SJCRH30 (cell line): ENCODE results near the gene AFF1. TPM values are rescaled to one million over a fixed set of nuclear protein-coding genes. Genes with fewer than 3 reads are reported as not detected.

Source experiments
- DNase-seq, 2 experiments: peaks; one replicate each; pipeline ENCODE4 v3.0.0-alpha.2; 2015 to 2020
- H3K27ac ChIP-seq: fragments of 250-450 bp; sonication (Bioruptor Pico); 2 replicates; pipeline ENCODE4 v1.5.1; 2020; ENCODE audit warnings: mild to moderate bottlenecking, moderate library complexity
- H3K27me3 ChIP-seq: fragments of 250-450 bp; sonication (Bioruptor Pico); 2 replicates; pipeline ENCODE4 v1.5.1; 2020; ENCODE audit warnings: mild to moderate bottlenecking, moderate library complexity
- H3K36me3 ChIP-seq: fragments of 250-450 bp; sonication (Bioruptor Pico); 2 replicates; pipeline ENCODE4 v1.5.1; 2020; ENCODE audit warnings: mild to moderate bottlenecking, moderate library complexity
- H3K4me1 ChIP-seq: fragments of 250-450 bp; sonication (Bioruptor Pico); 2 replicates; pipeline ENCODE4 v1.5.1; 2020; ENCODE audit warnings: mild to moderate bottlenecking, moderate library complexity
- H3K4me3 ChIP-seq: fragments of 250-450 bp; sonication (Bioruptor Pico); 2 replicates; pipeline ENCODE4 v1.5.1; 2020; ENCODE audit warnings: mild to moderate bottlenecking, moderate library complexity
- H3K9me3 ChIP-seq: fragments of 250-450 bp; sonication (Bioruptor Pico); replicated peaks from 2 replicates; pipeline ENCODE4 v1.5.1; 2020; ENCODE audit warnings: mild to moderate bottlenecking, moderate library complexity
- total RNA-seq: library from RNA; depleted of rRNA; stranded (reverse); fragments of >200 nt; shearing (Covaris generic); gene quantifications from 2 replicates; pipeline ENCODE4 v1.2.3, GENCODE V29; 2014

The AFF1 gene
- total RNA-seq, 1 experiment from 2014 or later: 16.1 TPM

- Histone ChIP-seq H3K27ac (no peak overlapping the region), H3K36me3 (no peaks in the 10 kb centered on the region), H3K9me3 (no peaks in the 10 kb centered on the region; the same call in 1 of the 2 replicates), H3K4me1 (peaks cover 5% of the 10 kb centered on the region), H3K27me3 (no peaks in the 10 kb centered on the region), H3K4me3 (no peak overlapping the region)
- DNase-seq: no peak
These were observed 83.0 kb downstream of the AFF1 start for GRCh38 chr4:87017580-87018342.

- H3K4me1 ChIP-seq: peaks cover 5% of the 10 kb centered on the region
These were observed 83.9 kb downstream of the AFF1 start for GRCh38 chr4:87018753-87019152.

DNA sequence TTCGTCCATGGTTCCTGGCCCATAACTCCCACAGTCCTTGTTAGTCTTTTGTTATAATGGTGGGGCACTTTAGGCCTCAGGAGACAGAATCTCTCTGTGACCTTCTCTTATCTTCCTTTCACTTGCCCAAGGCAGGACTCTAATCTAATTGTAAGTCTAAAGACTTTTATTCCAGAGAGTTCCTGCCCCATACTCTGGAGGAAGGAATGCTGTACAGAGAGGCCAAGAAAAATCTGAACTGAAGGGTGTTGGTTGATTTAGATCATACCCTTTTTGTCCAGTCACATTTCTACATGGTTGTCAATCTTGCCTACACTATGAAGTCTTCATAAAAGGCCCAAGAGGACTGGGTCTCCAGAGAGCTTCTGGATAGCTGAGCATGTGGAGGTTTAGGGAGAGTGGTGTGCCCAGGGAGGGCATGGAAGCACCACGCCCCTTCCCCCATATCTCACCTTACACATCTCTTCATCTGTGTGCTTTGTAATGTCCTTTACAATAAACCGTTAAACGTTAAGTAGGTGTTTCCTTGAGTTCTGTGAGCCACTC, 84.5 kb downstream of the AFF1 start:
- Histone ChIP-seq H3K4me3 (no peak overlapping the region), H3K9me3 (no peaks in the 10 kb centered on the region; the same call in 1 of the 2 replicates), H3K27me3 (no peaks in the 10 kb centered on the region), H3K27ac (no peak overlapping the region), H3K36me3 (no peaks in the 10 kb centered on the region), H3K4me1 (peaks cover 2% of the 10 kb centered on the region)
- no peak for DNase-seq

More at GRCh38 chr4:87018753-87019152, 83.9 kb downstream of the AFF1 start:
- H3K36me3 ChIP-seq: no peaks in the 10 kb centered on the region
- H3K27ac ChIP-seq: no peak overlapping the region
- H3K9me3 ChIP-seq: no peaks in the 10 kb centered on the region; the same call in 1 of the 2 replicates
- DNase-seq: no peak
- no peaks in the 10 kb centered on the region for H3K27me3 ChIP-seq
- no peak overlapping the region for H3K4me3 ChIP-seq

GRCh38 chr4:87019898-87020297, 85.1 kb downstream of the AFF1 start:
- no peak for DNase-seq
- no peaks in the 10 kb centered on the region; the same call in 1 of the 2 replicates for H3K4me1 ChIP-seq
- H3K4me3 ChIP-seq: no peak overlapping the region
- H3K9me3 ChIP-seq: no peaks in the 10 kb centered on the region; the same call in 1 of the 2 replicates
- no peaks in the 10 kb centered on the region for H3K27me3 ChIP-seq
- no peak overlapping the region for H3K27ac ChIP-seq
- H3K36me3 ChIP-seq: no peaks in the 10 kb centered on the region

DNA sequence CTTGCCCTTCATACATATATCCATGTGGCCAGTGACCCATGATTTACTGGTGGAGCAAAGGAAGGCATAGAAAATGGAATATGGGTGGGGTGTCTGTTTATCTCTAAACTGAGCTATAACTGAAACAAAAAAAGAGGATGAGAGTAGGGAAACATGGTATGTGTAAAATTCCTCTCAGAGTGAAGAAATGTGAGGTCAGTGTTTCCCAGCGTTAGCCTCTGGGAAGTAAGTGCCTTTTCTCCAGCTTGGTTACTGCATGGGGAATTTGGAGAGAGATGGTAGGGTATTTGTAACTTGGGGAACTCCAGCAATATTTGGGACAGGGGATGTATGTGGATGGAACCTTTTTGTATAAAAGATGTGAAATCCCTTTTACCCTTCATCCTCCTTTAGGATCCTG, 89.4 kb downstream of the AFF1 start:
- Histone ChIP-seq H3K36me3 (no peaks in the 10 kb centered on the region), H3K27ac (no peak overlapping the region), H3K4me3 (no peak overlapping the region), H3K9me3 (no peaks in the 10 kb centered on the region; the same call in 1 of the 2 replicates), H3K4me1 (no peaks in the 10 kb centered on the region; the same call in 1 of the 2 replicates), H3K27me3 (no peaks in the 10 kb centered on the region)
- no peak for DNase-seq

DNA sequence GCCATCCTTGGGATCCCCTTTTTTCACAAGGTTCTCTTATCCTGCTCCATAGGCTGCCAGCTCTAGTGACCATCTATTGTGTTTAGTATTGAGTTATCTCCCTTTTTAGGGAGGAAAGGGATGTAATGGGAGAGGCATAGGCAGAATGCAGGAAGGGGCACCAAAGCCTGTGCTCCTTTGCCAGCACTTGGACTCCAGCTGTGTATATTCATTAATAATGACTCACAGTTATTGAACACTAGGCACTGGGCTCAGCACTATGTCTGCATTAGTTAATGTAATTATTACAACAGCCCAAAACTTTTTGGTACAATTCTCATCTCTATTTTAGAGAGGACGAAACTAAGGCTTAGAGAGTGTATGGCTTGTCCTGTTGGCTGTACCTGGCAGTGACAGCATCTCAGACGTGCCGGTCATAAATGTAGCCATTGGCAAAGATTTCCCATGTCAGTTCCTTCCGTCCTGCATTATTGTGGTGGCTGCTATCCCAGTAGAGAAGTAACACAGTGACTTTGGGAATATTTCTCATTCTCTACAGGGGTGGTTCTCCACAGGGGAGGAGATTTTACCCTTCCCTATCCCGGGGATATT, 90.3 kb downstream of the AFF1 start:
- DNase-seq: no peak
- no peak overlapping the region for H3K27ac ChIP-seq
- H3K4me3 ChIP-seq: no peak overlapping the region
- H3K9me3 ChIP-seq: no peaks in the 10 kb centered on the region; the same call in 1 of the 2 replicates
- no peaks in the 10 kb centered on the region for H3K27me3 ChIP-seq
- H3K4me1 ChIP-seq: no peaks in the 10 kb centered on the region; the same call in none of the 2 replicates
- H3K36me3 ChIP-seq: no peaks in the 10 kb centered on the region

GRCh38 chr4:87025614-87026041, 90.8 kb downstream of the AFF1 start:
- Histone ChIP-seq H3K36me3 (no peaks in the 10 kb centered on the region), H3K4me3 (no peak overlapping the region), H3K27ac (no peak overlapping the region), H3K27me3 (no peaks in the 10 kb centered on the region), H3K9me3 (no peaks in the 10 kb centered on the region; the same call in 1 of the 2 replicates), H3K4me1 (peaks cover 5% of the 10 kb centered on the region)
- no peak for DNase-seq

- no peak for DNase-seq
- Histone ChIP-seq H3K27ac (no peak overlapping the region), H3K27me3 (no peaks in the 10 kb centered on the region), H3K4me3 (no peak overlapping the region), H3K9me3 (no peaks in the 10 kb centered on the region), H3K4me1 (peaks cover 18% of the 10 kb centered on the region), H3K36me3 (no peaks in the 10 kb centered on the region)
These were observed 92.1 kb downstream of the AFF1 start for GRCh38 chr4:87026800-87027495.

- Histone ChIP-seq H3K36me3 (no peaks in the 10 kb centered on the region), H3K4me3 (no peak overlapping the region), H3K9me3 (no peaks in the 10 kb centered on the region), H3K27ac (no peak overlapping the region), H3K4me1 (peaks cover 31% of the 10 kb centered on the region), H3K27me3 (no peaks in the 10 kb centered on the region)
- DNase-seq: no peak
These were observed 94.5 kb downstream of the AFF1 start for GRCh38 chr4:87029356-87029755.

DNA sequence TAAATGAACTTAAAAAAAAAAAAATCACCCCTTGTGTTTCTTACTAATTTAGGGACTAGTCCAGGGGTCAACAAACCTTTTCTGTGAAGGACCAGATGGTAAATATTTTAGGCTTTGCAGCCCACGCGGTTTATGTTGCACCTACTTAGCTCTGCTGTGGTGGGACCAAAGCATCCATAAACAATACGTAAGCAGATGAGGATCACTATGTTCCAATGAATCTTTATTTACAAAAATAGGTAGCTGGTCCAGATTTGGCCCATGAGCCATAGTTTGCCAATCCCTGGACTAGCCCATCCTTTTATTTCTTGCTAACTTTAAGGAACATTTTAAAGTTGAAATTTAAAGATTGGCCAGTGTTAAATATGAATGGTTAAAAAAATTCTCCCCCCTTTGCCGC, 95.3 kb downstream of the AFF1 start:
- no peaks in the 10 kb centered on the region for H3K36me3 ChIP-seq
- H3K4me1 ChIP-seq: peaks cover 31% of the 10 kb centered on the region
- no peak overlapping the region for H3K4me3 ChIP-seq
- H3K9me3 ChIP-seq: no peaks in the 10 kb centered on the region
- no peak overlapping the region for H3K27ac ChIP-seq
- no peak for DNase-seq
- H3K27me3 ChIP-seq: no peaks in the 10 kb centered on the region

DNA sequence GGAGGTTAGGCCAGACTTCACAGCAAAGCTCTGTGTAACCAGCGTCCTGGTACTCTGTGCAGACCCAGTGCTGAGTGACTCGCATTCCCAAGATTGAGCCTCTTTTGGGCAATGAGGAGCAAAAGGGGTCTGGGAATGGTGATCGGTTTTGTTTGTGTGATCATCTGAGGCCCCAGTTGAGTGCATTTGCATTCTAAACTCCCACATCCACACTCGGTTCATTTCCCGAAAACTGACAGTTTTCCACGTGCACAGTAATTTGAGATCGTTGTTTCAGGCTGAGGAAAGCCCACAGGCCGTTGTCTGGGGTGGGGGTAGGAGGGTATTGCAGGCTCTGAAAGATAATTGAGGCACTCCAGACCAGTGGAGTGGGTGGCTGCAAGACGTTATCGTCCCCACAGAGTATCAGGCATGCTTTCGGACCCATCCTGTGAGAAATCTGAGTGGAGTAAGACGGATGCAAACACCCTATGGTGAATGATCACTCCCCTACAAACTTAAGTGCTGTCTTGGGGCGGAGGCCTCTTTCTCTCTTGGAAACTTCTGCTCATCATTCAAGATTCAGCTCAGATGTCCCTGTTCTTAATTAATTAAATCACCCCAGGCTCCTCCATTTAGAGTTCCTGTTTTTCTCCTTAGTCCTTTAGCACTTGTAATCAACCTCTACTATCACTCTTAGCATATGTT, 96.1 kb downstream of the AFF1 start:
- Histone ChIP-seq H3K4me3 (peak overlapping the region; percentile 22), H3K27ac (no peak overlapping the region), H3K4me1 (peaks cover 31% of the 10 kb centered on the region), H3K9me3 (no peaks in the 10 kb centered on the region), H3K36me3 (no peaks in the 10 kb centered on the region), H3K27me3 (no peaks in the 10 kb centered on the region)
- DNase-seq: peak in 1 of 2 experiments; percentile 45

DNA sequence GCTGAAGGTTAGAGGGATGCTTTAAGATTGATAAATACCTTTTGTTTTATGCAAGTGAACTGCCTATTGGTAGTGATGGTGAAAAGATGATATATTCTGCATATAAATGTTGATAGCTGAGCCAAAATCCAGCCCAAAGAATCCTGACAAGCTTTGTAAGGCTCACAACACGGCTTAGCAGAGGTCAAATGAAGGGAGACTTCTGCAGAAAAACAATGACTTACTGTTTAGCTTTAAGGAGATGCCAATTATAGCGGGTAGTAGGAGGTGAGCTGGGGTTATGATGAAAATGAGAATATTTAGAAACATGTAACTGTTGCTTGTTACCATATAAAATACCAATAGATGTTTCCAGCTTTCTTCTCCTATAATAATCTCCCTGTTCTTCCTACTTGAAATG, 97.1 kb downstream of the AFF1 start:
- no peaks in the 10 kb centered on the region for H3K27me3 ChIP-seq
- no peaks in the 10 kb centered on the region for H3K9me3 ChIP-seq
- peaks cover 32% of the 10 kb centered on the region for H3K4me1 ChIP-seq
- peak in 1 of 2 experiments; percentile 64 for DNase-seq
- no peak overlapping the region for H3K4me3 ChIP-seq
- H3K27ac ChIP-seq: no peak overlapping the region
- H3K36me3 ChIP-seq: no peaks in the 10 kb centered on the region

GRCh38 chr4:87032884-87033533, 98.2 kb downstream of the AFF1 start:
- Histone ChIP-seq H3K27ac (no peak overlapping the region), H3K27me3 (no peaks in the 10 kb centered on the region), H3K4me1 (peaks cover 42% of the 10 kb centered on the region), H3K9me3 (no peaks in the 10 kb centered on the region), H3K36me3 (no peaks in the 10 kb centered on the region), H3K4me3 (no peak overlapping the region)
- peak in 1 of 2 experiments; percentile 49 for DNase-seq

DNA sequence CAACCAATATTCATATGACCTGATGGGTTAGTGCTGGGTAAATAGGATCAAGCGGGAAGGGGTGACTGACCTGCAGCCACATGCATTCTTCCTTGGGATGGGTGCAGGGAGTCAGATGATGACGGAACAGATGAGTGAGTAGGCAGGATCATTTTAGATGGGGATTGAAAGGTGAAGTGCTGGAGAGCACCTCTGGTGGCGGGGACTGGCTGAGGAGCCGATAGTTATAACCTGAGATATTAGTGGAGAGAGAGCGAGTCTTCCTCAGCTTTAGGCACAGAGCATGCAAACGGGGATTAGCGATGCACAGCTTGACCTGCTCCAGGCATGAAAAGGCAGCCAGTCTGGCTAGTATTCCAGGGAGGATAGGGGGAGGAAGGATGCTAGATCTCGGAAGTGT, 99.1 kb downstream of the AFF1 start:
- no peak overlapping the region for H3K4me3 ChIP-seq
- peaks cover 46% of the 10 kb centered on the region for H3K4me1 ChIP-seq
- DNase-seq: no peak
- no peaks in the 10 kb centered on the region for H3K9me3 ChIP-seq
- H3K27me3 ChIP-seq: no peaks in the 10 kb centered on the region
- H3K36me3 ChIP-seq: no peaks in the 10 kb centered on the region
- H3K27ac ChIP-seq: no peak overlapping the region
